HEK293 (cell line): Measurements from ENCODE around the gene IFI6.
A peak's percentile ranks its signal among the peaks of the same experiment; 100 is the strongest.

Source experiments
- CTCF ChIA-PET: fragments of 350-600 bp; formaldehyde crosslinking; extraction: SDS; loops from one replicate; lab custom pipeline; 2021; ENCODE audit warnings: antibody characterized with exemption; lab: Yijun Ruan, JAX
- POLR2A ChIA-PET: fragments of 300-600 bp; formaldehyde crosslinking; extraction: SDS; loops from one replicate; lab custom pipeline; 2020; ENCODE audit warnings: antibody characterized with exemption, inconsistent platforms; lab: Yijun Ruan, JAX
- H3K27ac ChIP-seq: fragments of 200-500 bp; sonication (Bioruptor generic); 2 replicates; pipeline ENCODE4 v1.5.1; 2014; ENCODE audit warnings: low read depth, low read length, control low read depth, inconsistent platforms; ENCODE audit errors: extremely low read depth
- H3K36me3 ChIP-seq, 2 experiments: fragments of 200-500 bp in 1 of 2; sonication (Bioruptor generic) in 1 of 2; 1 replicate in 1 of 2; 2 replicates in 1 of 2; pipeline ENCODE4 v1.5.1; 2014 to 2017; ENCODE audit warnings: inconsistent platforms in 2 of 2, low read length in 2 of 2; ENCODE audit not compliant: control insufficient read depth in 2 of 2, insufficient read depth in 1 of 2
- H3K4me1 ChIP-seq: fragments of 200-500 bp; sonication (Bioruptor generic); 2 replicates; pipeline ENCODE4 v1.5.1; 2014; ENCODE audit warnings: mild to moderate bottlenecking, low read length, inconsistent platforms; ENCODE audit not compliant: control insufficient read depth, insufficient read depth
- H3K4me3 ChIP-seq: 2 replicates; pipeline ENCODE4 v1.5.1; 2011; ENCODE audit warnings: low read depth, mild to moderate bottlenecking, control low read depth, low read length, moderate library complexity
- H3K9me3 ChIP-seq: fragments of 200-500 bp; sonication (Bioruptor generic); 2 replicates; pipeline ENCODE4 v1.5.1; 2014; ENCODE audit warnings: low read depth, low read length, inconsistent platforms; ENCODE audit not compliant: control insufficient read depth, insufficient read depth
- GLIS1 ChIP-seq: fragments of 450-650 bp; formaldehyde crosslinking; IDR thresholded peaks from 2 replicates; pipeline ENCODE4 v1.5.1; 2016; ENCODE audit warnings: missing biosample characterization, missing genetic modification characterization
- REPIN1 ChIP-seq: fragments of 450-650 bp; formaldehyde crosslinking; IDR thresholded peaks from 2 replicates; pipeline ENCODE4 v1.5.1; 2017; ENCODE audit warnings: missing biosample characterization, missing genetic modification characterization, low read depth
- REST ChIP-seq: fragments of 450-650 bp; formaldehyde crosslinking; IDR thresholded peaks from 2 replicates; pipeline ENCODE4 v1.5.1; 2016; ENCODE audit warnings: missing biosample characterization, missing genetic modification characterization
- ZBTB1 ChIP-seq: fragments of 450-650 bp; formaldehyde crosslinking; IDR thresholded peaks from 2 replicates; pipeline ENCODE4 v1.5.1; 2016; ENCODE audit warnings: missing biosample characterization, missing genetic modification characterization
- ZFP3 ChIP-seq: fragments of 450-650 bp; formaldehyde crosslinking; IDR thresholded peaks from 2 replicates; pipeline ENCODE4 v1.5.1; 2016; ENCODE audit warnings: low read depth, missing biosample characterization, missing genetic modification characterization
- ZFP37 ChIP-seq: fragments of 450-650 bp; formaldehyde crosslinking; IDR thresholded peaks from 2 replicates; pipeline ENCODE4 v1.5.1; 2016; ENCODE audit warnings: missing biosample characterization, missing genetic modification characterization
- ZNF10 ChIP-seq: fragments of 450-650 bp; formaldehyde crosslinking; IDR thresholded peaks from 2 replicates; pipeline ENCODE4 v1.5.1; 2017; ENCODE audit warnings: missing biosample characterization, missing genetic modification characterization
- ZNF132 ChIP-seq: fragments of 450-650 bp; formaldehyde crosslinking; IDR thresholded peaks from 2 replicates; pipeline ENCODE4 v1.5.1; 2017; ENCODE audit warnings: missing biosample characterization, missing genetic modification characterization, borderline replicate concordance
- ZNF155 ChIP-seq: fragments of 450-650 bp; formaldehyde crosslinking; IDR thresholded peaks from 2 replicates; pipeline ENCODE4 v1.5.1; 2016; ENCODE audit warnings: missing biosample characterization, missing genetic modification characterization
- ZNF19 ChIP-seq: fragments of 450-650 bp; formaldehyde crosslinking; IDR thresholded peaks from 2 replicates; pipeline ENCODE4; 2016; ENCODE audit warnings: missing biosample characterization, missing genetic modification characterization, low read depth
- ZNF23 ChIP-seq: fragments of 450-650 bp; formaldehyde crosslinking; IDR thresholded peaks from 2 replicates; pipeline ENCODE4 v1.5.1; 2016; ENCODE audit warnings: missing biosample characterization, missing genetic modification characterization, borderline replicate concordance
- ZNF518A ChIP-seq: fragments of 450-650 bp; formaldehyde crosslinking; conservative IDR thresholded peaks from 2 replicates; pipeline ENCODE4 v1.5.1; 2016; ENCODE audit warnings: low read depth, missing biosample characterization, missing genetic modification characterization
- ZNF549 ChIP-seq: fragments of 450-650 bp; IDR thresholded peaks from 2 replicates; pipeline ENCODE4 v1.5.1; 2018; ENCODE audit warnings: missing biosample characterization, missing genetic modification characterization, mild to moderate bottlenecking, inconsistent platforms, moderate library complexity
- ZNF555 ChIP-seq: fragments of 450-650 bp; formaldehyde crosslinking; conservative IDR thresholded peaks from 2 replicates; pipeline ENCODE4 v1.5.1; 2017; ENCODE audit warnings: missing biosample characterization, mild to moderate bottlenecking, missing genetic modification characterization, inconsistent platforms
- ZNF560 ChIP-seq: fragments of 450-650 bp; formaldehyde crosslinking; IDR thresholded peaks from 2 replicates; pipeline ENCODE4 v1.5.1; 2017; ENCODE audit warnings: missing biosample characterization, missing genetic modification characterization, borderline replicate concordance
- ZNF624 ChIP-seq: fragments of 450-650 bp; formaldehyde crosslinking; IDR thresholded peaks from 2 replicates; pipeline ENCODE4 v1.5.1; 2017; ENCODE audit warnings: missing biosample characterization, missing genetic modification characterization
- ZNF629 ChIP-seq: fragments of 450-650 bp; formaldehyde crosslinking; IDR thresholded peaks from 2 replicates; pipeline ENCODE4 v1.5.1; 2017; ENCODE audit warnings: missing biosample characterization, missing genetic modification characterization
- ZNF777 ChIP-seq: fragments of 450-650 bp; formaldehyde crosslinking; IDR thresholded peaks from 2 replicates; pipeline ENCODE4 v1.5.1; 2017; ENCODE audit warnings: missing biosample characterization, missing genetic modification characterization, borderline replicate concordance
- ZNF785 ChIP-seq: fragments of 450-650 bp; formaldehyde crosslinking; IDR thresholded peaks from 2 replicates; pipeline ENCODE4 v1.5.1; 2016; ENCODE audit warnings: missing biosample characterization, missing genetic modification characterization
- TF ChIP-seq, protein P1 (sequence below): fragments of 450-650 bp; IDR thresholded peaks from 2 replicates; pipeline ENCODE4 v1.5.1; 2018; ENCODE audit warnings: missing biosample characterization, missing genetic modification characterization
- TF ChIP-seq, protein P2 (sequence below): fragments of 450-650 bp; formaldehyde crosslinking; IDR thresholded peaks from 2 replicates; pipeline ENCODE4 v1.5.1; 2016; ENCODE audit warnings: missing biosample characterization, missing genetic modification characterization

IFI6 gene

DNA sequence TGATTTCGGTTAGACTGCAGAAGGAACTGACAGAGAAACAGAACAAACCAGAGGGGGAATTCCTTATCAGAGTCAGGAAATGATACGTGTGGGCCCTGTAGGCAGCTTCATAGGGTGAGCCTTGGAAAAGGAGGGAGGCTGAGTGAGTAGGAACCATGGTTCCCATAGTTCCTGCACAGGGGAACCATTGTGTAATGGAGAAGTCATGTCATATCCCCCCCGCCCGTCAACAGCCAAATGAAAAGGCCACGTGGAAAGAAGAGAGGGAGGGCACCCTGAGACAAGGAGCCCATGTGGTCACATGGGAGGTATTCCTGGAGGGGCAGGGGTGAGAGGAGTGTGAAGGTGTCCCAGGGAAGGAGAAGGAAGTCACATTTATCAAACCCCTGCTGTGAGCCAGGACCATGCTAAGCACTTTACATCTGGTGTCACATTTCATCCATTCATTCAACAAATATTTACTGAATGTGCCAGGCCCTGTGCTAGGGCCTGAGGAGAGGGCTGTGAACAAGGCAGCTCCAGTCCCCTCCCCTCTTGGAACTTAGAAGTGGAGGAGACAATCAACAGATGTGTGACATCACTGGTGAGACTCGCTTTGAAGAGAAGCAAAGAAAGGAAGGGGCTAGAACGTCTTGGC is 21.3 kb downstream of the IFI6 start (continued):
- TF ChIP-seq, protein P1, sequence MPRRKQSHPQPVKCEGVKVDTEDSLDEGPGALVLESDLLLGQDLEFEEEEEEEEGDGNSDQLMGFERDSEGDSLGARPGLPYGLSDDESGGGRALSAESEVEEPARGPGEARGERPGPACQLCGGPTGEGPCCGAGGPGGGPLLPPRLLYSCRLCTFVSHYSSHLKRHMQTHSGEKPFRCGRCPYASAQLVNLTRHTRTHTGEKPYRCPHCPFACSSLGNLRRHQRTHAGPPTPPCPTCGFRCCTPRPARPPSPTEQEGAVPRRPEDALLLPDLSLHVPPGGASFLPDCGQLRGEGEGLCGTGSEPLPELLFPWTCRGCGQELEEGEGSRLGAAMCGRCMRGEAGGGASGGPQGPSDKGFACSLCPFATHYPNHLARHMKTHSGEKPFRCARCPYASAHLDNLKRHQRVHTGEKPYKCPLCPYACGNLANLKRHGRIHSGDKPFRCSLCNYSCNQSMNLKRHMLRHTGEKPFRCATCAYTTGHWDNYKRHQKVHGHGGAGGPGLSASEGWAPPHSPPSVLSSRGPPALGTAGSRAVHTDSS: peak; percentile 65
- TF ChIP-seq ZNF23 (tag by site-specific recombination) (no peak), ZNF629 (peak; percentile 87), ZNF555 (tag by site-specific recombination) (no peak), ZNF132 (no peak), ZNF777 (no peak), GLIS1 (tag by site-specific recombination) (peak; percentile 87), ZNF10 (peak; percentile 27; the same call in 1 of the 2 replicates), REST (tag by site-specific recombination) (no peak), ZNF549 (tag by site-specific recombination) (no peak), ZFP3 (tag by site-specific recombination) (no peak), REPIN1 (tag by site-specific recombination) (no peak)
- TF ChIP-seq, protein P2, sequence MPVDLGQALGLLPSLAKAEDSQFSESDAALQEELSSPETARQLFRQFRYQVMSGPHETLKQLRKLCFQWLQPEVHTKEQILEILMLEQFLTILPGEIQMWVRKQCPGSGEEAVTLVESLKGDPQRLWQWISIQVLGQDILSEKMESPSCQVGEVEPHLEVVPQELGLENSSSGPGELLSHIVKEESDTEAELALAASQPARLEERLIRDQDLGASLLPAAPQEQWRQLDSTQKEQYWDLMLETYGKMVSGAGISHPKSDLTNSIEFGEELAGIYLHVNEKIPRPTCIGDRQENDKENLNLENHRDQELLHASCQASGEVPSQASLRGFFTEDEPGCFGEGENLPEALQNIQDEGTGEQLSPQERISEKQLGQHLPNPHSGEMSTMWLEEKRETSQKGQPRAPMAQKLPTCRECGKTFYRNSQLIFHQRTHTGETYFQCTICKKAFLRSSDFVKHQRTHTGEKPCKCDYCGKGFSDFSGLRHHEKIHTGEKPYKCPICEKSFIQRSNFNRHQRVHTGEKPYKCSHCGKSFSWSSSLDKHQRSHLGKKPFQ: peak; percentile 89

GRCh38 chr1:27650171-27650538 is 21.8 kb downstream of the IFI6 start:
- Histone ChIP-seq H3K4me3 (no peak overlapping the region), H3K4me1 (peaks cover 5% of the 10 kb centered on the region), H3K27ac (no peak overlapping the region), H3K9me3 (no peaks in the 10 kb centered on the region), H3K36me3 (no peaks in the 10 kb centered on the region)
- POLR2A ChIA-PET: no interaction called here
- CTCF ChIA-PET: interaction anchor here (0.6 to 3.3 kb wide), 7 partner anchors 10 to 45 kb away, joined by 3 to 30 read pairs (median 5); no protein-coding TSS in a partner anchor
- no peak for TF ChIP-seq ZNF19
- TF ChIP-seq ZNF518A (tag by site-specific recombination): no peak
- no peak for TF ChIP-seq ZFP37 (tag by site-specific recombination)
- no peak for TF ChIP-seq ZNF155 (tag by site-specific recombination)
- no peak for TF ChIP-seq ZNF560
- no peak for TF ChIP-seq ZNF785
- TF ChIP-seq ZNF624 (tag by site-specific recombination): no peak
- no peak for TF ChIP-seq ZBTB1 (tag by site-specific recombination)
